ENCODE data around the gene GSPT1.

DNA sequence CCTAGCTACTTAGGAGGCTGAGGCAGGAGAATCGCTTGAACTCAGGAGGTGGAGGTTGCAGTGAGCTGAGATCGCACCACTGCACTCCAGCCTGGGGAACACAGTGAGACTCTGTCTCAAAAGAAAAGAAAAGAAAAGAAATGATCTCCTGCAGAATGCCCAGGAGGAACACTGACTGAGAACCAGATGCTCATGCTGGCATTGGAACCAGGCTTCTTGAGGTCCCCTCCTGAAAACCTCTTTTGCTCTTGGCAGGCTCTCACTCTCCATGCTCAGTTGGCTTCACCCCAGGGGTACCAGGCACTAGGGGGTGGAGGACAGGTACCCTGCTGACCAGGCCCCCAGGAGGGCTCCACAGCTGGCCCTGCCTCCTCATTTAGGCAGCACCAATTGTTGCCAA lies 40.8 kb upstream of the GSPT1 start:
- TF ChIP-seq, protein P1, sequence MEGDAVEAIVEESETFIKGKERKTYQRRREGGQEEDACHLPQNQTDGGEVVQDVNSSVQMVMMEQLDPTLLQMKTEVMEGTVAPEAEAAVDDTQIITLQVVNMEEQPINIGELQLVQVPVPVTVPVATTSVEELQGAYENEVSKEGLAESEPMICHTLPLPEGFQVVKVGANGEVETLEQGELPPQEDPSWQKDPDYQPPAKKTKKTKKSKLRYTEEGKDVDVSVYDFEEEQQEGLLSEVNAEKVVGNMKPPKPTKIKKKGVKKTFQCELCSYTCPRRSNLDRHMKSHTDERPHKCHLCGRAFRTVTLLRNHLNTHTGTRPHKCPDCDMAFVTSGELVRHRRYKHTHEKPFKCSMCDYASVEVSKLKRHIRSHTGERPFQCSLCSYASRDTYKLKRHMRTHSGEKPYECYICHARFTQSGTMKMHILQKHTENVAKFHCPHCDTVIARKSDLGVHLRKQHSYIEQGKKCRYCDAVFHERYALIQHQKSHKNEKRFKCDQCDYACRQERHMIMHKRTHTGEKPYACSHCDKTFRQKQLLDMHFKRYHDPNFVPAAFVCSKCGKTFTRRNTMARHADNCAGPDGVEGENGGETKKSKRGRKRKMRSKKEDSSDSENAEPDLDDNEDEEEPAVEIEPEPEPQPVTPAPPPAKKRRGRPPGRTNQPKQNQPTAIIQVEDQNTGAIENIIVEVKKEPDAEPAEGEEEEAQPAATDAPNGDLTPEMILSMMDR (IDR thresholded peaks at IDR 0.05) = no peak
- TF ChIP-seq EZH2 (IDR thresholded peaks at IDR 0.05; ENCODE audit: borderline replicate concordance, insufficient read depth, low read depth, low read length, poor library complexity, severe bottlenecking) = no peak

All from B cell (primary cell).